Esophagus muscularis mucosa (tissue), 4 donors: ENCODE data around the gene EPHB1. TPM values are rescaled to one million over a fixed set of nuclear protein-coding genes. Genes with fewer than 3 reads are reported as not detected.

Source experiments
- DNase-seq: peaks from one replicate; pipeline ENCODE4 v3.0.0-alpha.2; 2017; ENCODE audit errors: extremely low spot score
- H3K27ac ChIP-seq, 4 donors: fragments of 200-600 bp; sonication (generic); replicated peaks in 1 of 4; 1 replicate in 3 of 4; 2 replicates in 1 of 4; pipeline ENCODE4 v1.5.1; 2016 to 2019; ENCODE audit warnings: mild to moderate bottlenecking in 1 of 4
- H3K27me3 ChIP-seq, 4 donors: fragments of 200-600 bp; sonication (generic); one replicate each; pipeline versions ENCODE4 v1.5.1 to v1.6.0; 2016 to 2019
- H3K36me3 ChIP-seq, 4 donors: fragments of 200-600 bp; sonication (generic); one replicate each; pipeline ENCODE4 v1.5.1; 2016 to 2019
- H3K4me1 ChIP-seq, 4 donors: fragments of 200-600 bp; sonication (generic); one replicate each; pipeline ENCODE4 v1.5.1; 2016 to 2019
- H3K4me3 ChIP-seq, 4 donors: fragments of 200-600 bp; sonication (generic); 1 replicate in 2 of 4; 2 replicates in 2 of 4; pipeline ENCODE4 v1.5.1; 2016 to 2019; ENCODE audit warnings: mild to moderate bottlenecking in 4 of 4, moderate library complexity in 1 of 4
- H3K9me3 ChIP-seq, 4 donors: fragments of 200-600 bp; sonication (generic); 1 replicate in 3 of 4; 2 replicates in 1 of 4; pipeline ENCODE4 v1.5.1; 2016 to 2019
- CTCF ChIP-seq, 3 experiments: fragments of 200-600 bp in 2 of 3; fragments of 450-650 bp in 1 of 3; sonication (generic) in 2 of 3; IDR thresholded peaks; one replicate each; pipeline ENCODE4 v1.5.1; 2017 to 2019; ENCODE audit warnings: antibody characterized with exemption in 3 of 3, mild to moderate bottlenecking in 2 of 3, moderate library complexity in 1 of 3
- EP300 ChIP-seq: sonication (generic); formaldehyde crosslinking; IDR thresholded peaks from one replicate; pipeline ENCODE4 v1.6.1; 2017; ENCODE audit warnings: antibody characterized with exemption
- POLR2A ChIP-seq: fragments of 450-650 bp; IDR thresholded peaks from one replicate; pipeline ENCODE4 v1.6.1; 2017; ENCODE audit warnings: antibody characterized with exemption, moderate library complexity, mild to moderate bottlenecking, low read depth
- POLR2AphosphoS5 ChIP-seq, 2 donors: sonication (generic); formaldehyde crosslinking; IDR thresholded peaks; one replicate each; pipeline ENCODE4 v1.6.1; 2017; ENCODE audit warnings: antibody characterized with exemption in 2 of 2
- WGBS: methylation state at CpG from one replicate; pipeline ENCODE4 v1.1.5; 2018; 5-methylcytosine and 5-hydroxymethylcytosine counted together
- intact Hi-C: fragments of 100-400 bp; cut with DNase I; formaldehyde crosslinking; loops from one replicate; pipeline ENCODE4 v1.15.1; 2023
- total RNA-seq, 4 donors: library from RNA; depleted of rRNA; stranded (reverse); fragments of >200 nt; gene quantifications; one replicate each; pipeline versions ENCODE4 v1.1.0 to v1.2.1, GENCODE V29; 2016

Gene EPHB1
- total RNA-seq, 4 donors from 2014 or later: under 0.01 to 6.1 (median 2.8) TPM

GRCh38 chr3:134836921-134837320 lies 41.9 kb downstream of the EPHB1 start:
- H3K36me3 ChIP-seq: no peaks in the 10 kb centered on the region
- no peak overlapping the region for H3K27ac ChIP-seq
- WGBS: 84% methylated on average over 3 of the region's 3 CpGs
- no peak for DNase-seq
- no peak overlapping the region for H3K4me3 ChIP-seq
- H3K4me1 ChIP-seq: no peaks in the 10 kb centered on the region
- no peaks in the 10 kb centered on the region for H3K27me3 ChIP-seq
- intact Hi-C loops: no loop called here
- TF ChIP-seq POLR2A: no peak
- H3K9me3 ChIP-seq: peaks cover 0 to under 1% (median under 1%) of the 10 kb centered on the region in 4 donors

- no peak overlapping the region for H3K27ac ChIP-seq
- intact Hi-C loops: no loop called here
- H3K9me3 ChIP-seq: peaks cover 0 to 14% (median 6%) of the 10 kb centered on the region in 4 donors
- H3K27me3 ChIP-seq: no peaks in the 10 kb centered on the region
- DNase-seq: no peak
- 61% methylated on average over 2 of the region's 2 CpGs for WGBS
- H3K36me3 ChIP-seq: no peaks in the 10 kb centered on the region
- H3K4me1 ChIP-seq: no peaks in the 10 kb centered on the region
- TF ChIP-seq POLR2AphosphoS5 (IDR thresholded peaks at IDR 0.05) (no peak), POLR2A (no peak), CTCF (IDR thresholded peaks at IDR 0.05) (no peak), EP300 (no peak)
- H3K4me3 ChIP-seq: no peak overlapping the region
Measured at GRCh38 chr3:134838599-134838998, 43.5 kb downstream of the EPHB1 start.

- Histone ChIP-seq H3K9me3 (peaks cover 0 to 15% (median 9%) of the 10 kb centered on the region in 4 donors), H3K27me3 (no peaks in the 10 kb centered on the region), H3K27ac (no peak overlapping the region), H3K4me3 (no peak overlapping the region), H3K36me3 (no peaks in the 10 kb centered on the region), H3K4me1 (no peaks in the 10 kb centered on the region)
- no peak for TF ChIP-seq EP300
- TF ChIP-seq POLR2A: no peak
- no peak for TF ChIP-seq POLR2AphosphoS5 (IDR thresholded peaks at IDR 0.05)
- TF ChIP-seq CTCF (IDR thresholded peaks at IDR 0.05): no peak
- WGBS: 92% methylated on average over 3 of the region's 3 CpGs
- DNase-seq: no peak
- intact Hi-C loops: no loop called here
Measured at GRCh38 chr3:134839422-134839821, 44.4 kb downstream of the EPHB1 start.

- Histone ChIP-seq H3K27ac (no peak overlapping the region), H3K9me3 (peaks cover 0 to 15% (median 9%) of the 10 kb centered on the region in 4 donors), H3K4me3 (no peak overlapping the region), H3K27me3 (no peaks in the 10 kb centered on the region), H3K36me3 (no peaks in the 10 kb centered on the region), H3K4me1 (no peaks in the 10 kb centered on the region)
- no peak for TF ChIP-seq POLR2A
- no peak for TF ChIP-seq POLR2AphosphoS5 (IDR thresholded peaks at IDR 0.05)
- no peak for TF ChIP-seq EP300
- TF ChIP-seq CTCF (IDR thresholded peaks at IDR 0.05): no peak
- no peak for DNase-seq
- intact Hi-C loops: no loop called here
- 45% methylated on average over 1 of the region's 1 CpG for WGBS
Measured at GRCh38 chr3:134839990-134840389, 44.9 kb downstream of the EPHB1 start.

- Histone ChIP-seq H3K27me3 (no peaks in the 10 kb centered on the region), H3K27ac (no peak overlapping the region), H3K9me3 (peaks cover 0 to 15% (median 9%) of the 10 kb centered on the region in 4 donors), H3K36me3 (no peaks in the 10 kb centered on the region), H3K4me3 (no peak overlapping the region), H3K4me1 (no peaks in the 10 kb centered on the region)
- intact Hi-C loops: no loop called here
- no peak for TF ChIP-seq POLR2A
- TF ChIP-seq POLR2AphosphoS5 (IDR thresholded peaks at IDR 0.05): no peak
- no peak for TF ChIP-seq EP300
- TF ChIP-seq CTCF (IDR thresholded peaks at IDR 0.05): no peak
- WGBS: 83% methylated on average over 2 of the region's 2 CpGs
- no peak for DNase-seq
Measured at GRCh38 chr3:134840459-134840858, 45.4 kb downstream of the EPHB1 start.
